AG04450 (cell line): ENCODE results near the gene FAM217B. TPM values are rescaled to one million over a fixed set of nuclear protein-coding genes. Genes with fewer than 3 reads are reported as not detected.

ENCODE experiments used
- CTCF ChIA-PET: fragments of 300-600, 350-600 bp; formaldehyde crosslinking; extraction: SDS; loops from one replicate; lab custom pipeline; 2022; ENCODE audit warnings: antibody characterized with exemption, inconsistent platforms; lab: Charles Lee
- POLR2A ChIA-PET: fragments of 350-600 bp; formaldehyde crosslinking; extraction: SDS; loops from one replicate; lab custom pipeline; 2021; ENCODE audit warnings: antibody characterized with exemption, inconsistent platforms; lab: Yijun Ruan, JAX
- DNase-seq: peaks from one replicate; pipeline ENCODE4 v3.0.0-alpha.2; 2011; ENCODE audit warnings: low read depth, low spot score
- H3K27ac ChIP-seq: one replicate; pipeline ENCODE4 v1.5.1; 2012; ENCODE audit warnings: low read depth, low read length, control low read depth
- H3K27me3 ChIP-seq: one replicate; pipeline ENCODE4 v1.6.0; 2012; ENCODE audit warnings: low read length; ENCODE audit not compliant: control insufficient read depth, insufficient read depth
- H3K4me3 ChIP-seq: 2 replicates; pipeline ENCODE4 v1.5.1; 2011; ENCODE audit warnings: mild to moderate bottlenecking, low read depth, low read length, control low read depth
- H3K9me3 ChIP-seq: 2 replicates; pipeline ENCODE4 v1.5.1; 2012; ENCODE audit warnings: low read length; ENCODE audit not compliant: control insufficient read depth, insufficient read depth
- CTCF ChIP-seq: IDR thresholded peaks from 2 replicates; pipeline ENCODE4 v1.5.1; 2011; ENCODE audit warnings: low read depth, low read length, control low read depth, inconsistent platforms
- polyA plus RNA-seq: library from polyadenylated mRNA; depleted of rRNA; stranded (reverse); fragments of >200 nt; gene quantifications from 2 replicates; pipeline ENCODE4 v1.2.3, GENCODE V29; 2011; rRNA removed

Gene FAM217B
- polyA plus RNA-seq, 1 experiment, result 11.7 TPM

- no peaks in the 10 kb centered on the region for H3K9me3 ChIP-seq
- DNase-seq, result no peak
- H3K27me3 ChIP-seq, result peaks cover 14% of the 10 kb centered on the region
- POLR2A ChIA-PET, result no interaction called here
- no peak overlapping the region for H3K4me3 ChIP-seq
- CTCF ChIA-PET, result no interaction called here
- TF ChIP-seq CTCF, result no peak
- no peak overlapping the region for H3K27ac ChIP-seq
Observed at GRCh38 chr20:59994697-59995122, 54.5 kb downstream of the FAM217B start.

- CTCF ChIA-PET, result no interaction called here
- H3K9me3 ChIP-seq, result no peaks in the 10 kb centered on the region
- no peak overlapping the region for H3K4me3 ChIP-seq
- POLR2A ChIA-PET, result no interaction called here
- TF ChIP-seq CTCF, result no peak
- H3K27ac ChIP-seq, result no peak overlapping the region
- no peak for DNase-seq
- H3K27me3 ChIP-seq, result peaks cover 16% of the 10 kb centered on the region
Observed at GRCh38 chr20:59996108-59996507, 55.9 kb downstream of the FAM217B start.

GRCh38 chr20:59997896-59998295, 57.7 kb downstream of the FAM217B start:
- no peak for DNase-seq
- H3K27me3 ChIP-seq, result peaks cover 16% of the 10 kb centered on the region
- H3K9me3 ChIP-seq, result no peaks in the 10 kb centered on the region
- H3K4me3 ChIP-seq, result no peak overlapping the region
- TF ChIP-seq CTCF, result no peak
- POLR2A ChIA-PET, result no interaction called here
- CTCF ChIA-PET, result interaction anchor here (1.5 kb wide), 2 partner anchors 63 to 466 kb away, joined by 4 read pairs; no protein-coding TSS in a partner anchor
- no peak overlapping the region for H3K27ac ChIP-seq

Other genes with a start within 250 kb of the FAM217B start
- gene SYCP2, start 6.8 kb upstream of the FAM217B start, polyA plus RNA-seq, result 0.24 and 0.25 TPM in 2 replicates
- gene PPP1R3D, start 84 bp upstream of the FAM217B start, polyA plus RNA-seq, result 2.6 and 3.1 TPM in 2 replicates
- gene CDH26, start 18.0 kb downstream of the FAM217B start, polyA plus RNA-seq, result 0.05 and 0.10 TPM in 2 replicates